Measurements from ENCODE around the gene CXXC4.

CXXC4 gene

DNA sequence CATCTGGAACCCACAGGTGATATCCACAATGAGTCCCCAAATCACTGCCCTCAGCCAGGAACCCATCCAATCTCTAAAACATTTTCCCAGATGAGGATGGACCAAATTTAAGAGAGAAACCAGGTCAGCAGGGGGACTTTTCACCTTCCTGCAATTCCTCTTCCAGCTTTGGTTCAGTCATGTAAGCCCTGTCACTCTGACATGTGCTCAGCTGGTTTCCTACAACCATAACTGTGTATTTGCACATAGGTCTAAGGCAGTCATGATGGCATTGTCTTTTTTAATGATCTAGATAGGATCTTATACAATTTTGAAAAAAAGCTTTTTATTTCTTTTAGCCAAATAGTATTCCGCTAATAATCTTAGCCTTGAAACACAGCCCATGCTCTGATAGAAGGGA is 6.5 kb downstream of the CXXC4 start:
- DNase-seq (ENCODE audit: low read depth): no peak

DNA sequence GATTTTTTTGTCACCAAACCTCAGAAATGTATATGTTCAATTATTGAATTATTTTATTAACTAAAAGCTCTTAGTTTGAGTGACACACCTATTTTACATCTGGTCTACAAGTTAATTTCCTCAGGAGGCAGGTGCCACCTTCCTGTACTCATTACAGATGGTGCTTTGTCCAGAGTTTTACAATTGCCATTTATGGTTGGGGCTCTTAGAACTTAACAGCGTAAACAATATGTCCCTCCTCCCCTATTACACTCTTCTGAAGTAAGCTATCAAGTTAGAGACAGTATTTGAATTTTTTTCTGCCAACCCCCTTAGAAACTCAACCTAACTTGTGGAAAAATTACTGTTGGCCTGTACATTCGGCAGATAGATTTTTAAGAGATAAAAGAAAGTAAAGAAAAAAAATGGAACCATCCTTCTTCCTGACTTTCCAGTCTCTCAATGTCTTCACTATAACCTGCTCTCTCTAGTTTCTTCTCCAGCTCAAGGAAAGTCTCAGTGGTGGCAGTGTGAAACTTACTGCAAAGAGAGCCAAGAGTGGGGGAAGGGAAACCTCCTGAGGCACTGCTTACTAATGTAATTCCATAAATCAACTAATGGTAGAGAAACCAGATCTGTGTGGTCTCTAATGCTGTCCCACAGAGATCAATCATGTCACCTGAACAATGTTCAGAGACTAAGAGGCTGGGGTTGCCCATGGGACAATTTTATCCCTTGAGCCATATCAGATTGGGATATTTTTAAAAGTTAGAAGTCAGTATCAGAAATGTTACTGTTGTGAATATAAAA is 7.8 kb downstream of the CXXC4 start:
- no peak for DNase-seq (ENCODE audit: low read depth)

DNA sequence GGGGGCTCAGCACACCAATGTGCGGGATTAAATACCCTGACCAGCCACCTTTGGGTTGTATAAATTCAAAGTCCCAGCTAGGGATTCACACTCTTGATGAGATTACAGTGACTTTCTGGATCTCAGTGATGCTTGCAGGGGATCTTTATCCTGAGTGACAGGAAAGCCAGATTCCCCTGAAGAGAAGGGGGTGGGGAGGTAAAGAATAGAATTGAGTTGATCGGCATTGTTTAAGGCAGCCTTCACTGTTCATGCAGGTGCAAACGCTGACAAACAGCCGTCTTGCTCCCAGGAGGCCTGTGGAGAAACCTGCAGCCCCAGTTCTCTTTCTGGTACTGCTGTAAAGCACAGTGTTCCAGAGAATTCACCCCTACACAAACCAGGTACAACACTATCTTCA is 19.0 kb downstream of the CXXC4 start:
- DNase-seq (ENCODE audit: low read depth): no peak

DNA sequence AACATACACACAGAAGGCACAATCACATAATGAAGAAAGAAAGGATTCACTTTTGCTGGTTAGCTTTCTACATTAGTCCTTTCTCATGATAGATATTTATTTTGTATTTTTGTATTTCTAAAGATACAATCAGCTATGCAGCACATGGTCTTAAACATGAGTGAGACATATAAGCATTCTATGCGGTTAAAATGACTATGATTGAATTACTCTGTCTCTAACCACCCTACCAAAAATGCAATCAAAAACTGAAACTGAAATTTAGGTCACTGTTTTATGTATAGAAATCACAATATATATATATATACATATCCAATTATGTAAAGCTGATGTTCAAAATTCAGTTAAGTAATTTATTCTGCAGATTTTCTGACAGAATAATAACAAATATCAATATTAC is 21.9 kb downstream of the CXXC4 start:
- no peak for DNase-seq (ENCODE audit: low read depth)

DNA sequence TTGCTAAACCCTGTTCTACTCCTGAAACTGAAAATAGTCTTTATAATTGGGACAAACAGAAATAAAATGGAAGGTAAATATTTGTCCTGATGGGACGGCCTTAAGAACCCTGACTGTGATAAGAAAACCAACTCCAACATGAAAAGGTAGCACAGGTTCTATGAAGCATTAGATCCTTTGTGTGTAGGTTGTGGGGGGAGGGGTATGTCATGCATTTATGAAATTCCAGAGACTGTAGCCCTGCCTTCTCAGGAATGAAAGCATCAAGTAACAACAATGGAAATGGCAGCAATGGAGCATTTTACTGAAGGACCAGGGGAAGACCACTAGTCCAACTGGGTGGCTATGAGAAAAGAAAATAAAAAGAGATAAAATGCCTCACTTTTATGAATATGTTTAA is 23.9 kb downstream of the CXXC4 start:
- DNase-seq (ENCODE audit: low read depth): no peak

DNA sequence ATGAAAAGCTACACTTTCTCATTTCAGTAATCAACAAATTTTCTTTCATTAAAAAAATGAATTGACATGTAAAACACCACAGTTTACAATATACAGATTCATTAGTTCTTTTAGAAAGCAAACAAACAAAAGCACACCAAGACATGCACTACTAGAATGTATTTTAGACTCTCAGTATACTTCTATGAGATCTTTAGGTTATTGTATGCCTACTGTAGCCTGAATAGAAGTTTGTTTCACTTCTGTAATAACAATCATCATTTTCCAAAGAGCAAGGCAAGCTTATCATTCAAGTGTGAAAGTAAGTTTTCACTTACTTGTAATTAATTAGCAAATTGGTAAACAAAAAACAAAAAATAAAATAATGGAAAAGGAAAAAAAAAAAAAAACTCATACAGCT is 24.9 kb downstream of the CXXC4 start:
- DNase-seq (ENCODE audit: low read depth): no peak

DNA sequence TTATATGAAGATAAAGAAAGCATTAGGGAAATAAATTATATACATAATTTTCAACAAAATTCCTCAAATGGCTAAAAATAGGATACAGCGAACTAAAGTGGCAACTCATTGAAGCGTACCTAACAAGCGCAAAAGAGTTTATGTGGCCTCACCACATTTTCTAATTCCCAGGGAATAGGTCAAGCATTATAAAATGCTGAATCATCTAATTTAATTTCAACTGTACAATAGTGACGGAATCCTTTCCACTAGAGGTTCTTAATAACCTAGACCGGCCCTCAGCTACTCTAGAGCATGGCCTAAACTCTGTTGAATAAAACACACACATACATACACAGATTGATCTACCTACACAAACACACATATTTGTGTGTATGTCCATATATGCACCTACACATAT is 29.1 kb downstream of the CXXC4 start:
- DNase-seq (ENCODE audit: low read depth): no peak

DNA sequence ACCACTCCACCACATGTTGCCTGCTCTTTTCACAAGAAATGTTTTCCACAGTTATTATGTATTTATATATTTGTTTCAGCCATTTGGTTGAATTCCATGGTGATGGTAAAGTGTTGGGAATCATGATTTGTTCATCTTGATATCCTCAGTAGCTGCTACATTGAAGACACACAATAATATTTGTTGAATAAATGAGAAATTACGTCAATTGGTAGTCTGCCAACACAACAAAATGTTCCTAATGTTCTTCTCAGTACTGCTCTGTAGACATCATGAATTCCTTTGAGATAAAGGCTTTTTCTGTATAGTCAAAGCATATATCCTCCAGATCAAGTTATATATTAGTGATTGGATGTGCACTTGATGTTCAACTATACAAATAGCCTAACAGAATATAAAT is 29.5 kb downstream of the CXXC4 start:
- DNase-seq (ENCODE audit: low read depth): no peak

DNA sequence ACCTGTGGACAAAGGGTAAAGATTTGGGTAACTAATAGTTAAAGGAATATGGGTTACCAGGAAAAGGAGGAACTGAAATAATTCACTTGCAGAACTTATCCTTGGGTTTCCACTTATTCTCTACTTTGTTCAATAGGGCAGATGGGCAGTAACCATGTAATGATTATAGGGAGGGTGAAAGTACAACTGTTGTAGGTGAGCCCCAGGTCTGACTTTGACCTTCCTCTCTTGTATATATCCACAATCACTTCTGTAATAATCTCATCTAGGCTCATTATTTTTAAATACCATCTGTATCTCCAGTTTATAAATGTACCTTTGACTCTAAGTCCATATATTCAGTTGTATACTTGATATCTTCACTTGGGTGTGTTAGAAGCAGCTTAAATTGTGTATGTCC is 32.1 kb downstream of the CXXC4 start:
- no peak for DNase-seq (ENCODE audit: low read depth)

DNA sequence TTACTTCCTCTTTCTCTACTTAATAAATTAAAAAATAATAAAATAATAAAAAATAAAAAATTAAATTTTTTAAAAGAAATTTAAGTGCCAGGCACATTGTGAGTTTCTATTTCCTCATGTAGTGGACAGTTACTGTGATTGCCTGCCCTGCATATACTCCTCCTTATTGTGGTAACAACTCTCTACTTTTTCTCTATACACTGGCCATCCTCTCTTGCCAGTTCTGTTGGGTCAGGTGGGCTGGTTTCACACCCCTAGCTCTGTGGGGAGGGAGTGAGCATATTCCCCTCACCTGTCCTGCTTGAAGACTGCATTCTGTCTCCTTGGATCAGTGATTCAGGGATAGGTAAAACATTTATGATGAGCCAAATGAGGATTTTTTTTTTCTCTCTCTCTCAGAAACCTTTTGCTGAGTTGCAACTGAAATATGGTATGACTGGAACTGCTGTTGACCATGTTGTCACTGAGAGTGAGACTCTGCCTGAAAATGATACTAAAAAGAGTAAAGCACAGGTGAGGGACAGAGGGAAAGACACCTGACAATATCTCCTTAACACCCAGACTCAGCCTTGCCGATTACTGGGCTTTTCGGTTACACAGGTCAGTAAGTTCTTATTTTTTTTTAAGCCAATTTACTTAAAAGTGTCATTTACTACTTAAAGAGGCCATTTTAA is 37.2 kb downstream of the CXXC4 start:
- no peak for DNase-seq (ENCODE audit: low read depth)

DNA sequence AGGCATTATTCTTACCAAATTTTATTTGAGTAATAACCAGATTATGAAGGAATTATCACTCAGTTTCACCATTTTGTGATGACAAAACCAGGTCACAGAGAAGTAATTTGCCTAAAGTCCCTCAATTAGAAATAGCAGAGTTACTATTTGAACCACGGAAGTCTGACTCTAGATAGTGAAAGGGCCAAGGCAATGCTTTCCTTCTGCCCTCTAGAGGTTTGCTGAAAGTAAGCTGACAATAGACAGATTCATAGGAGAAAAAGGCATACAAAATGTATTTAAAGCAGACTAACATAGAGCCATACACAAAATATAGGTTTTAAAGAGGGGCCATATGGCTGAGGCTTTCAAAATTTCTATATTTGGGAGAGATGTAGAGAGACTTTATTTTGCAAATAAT is 43.1 kb downstream of the CXXC4 start:
- no peak for DNase-seq (ENCODE audit: low read depth)

DNA sequence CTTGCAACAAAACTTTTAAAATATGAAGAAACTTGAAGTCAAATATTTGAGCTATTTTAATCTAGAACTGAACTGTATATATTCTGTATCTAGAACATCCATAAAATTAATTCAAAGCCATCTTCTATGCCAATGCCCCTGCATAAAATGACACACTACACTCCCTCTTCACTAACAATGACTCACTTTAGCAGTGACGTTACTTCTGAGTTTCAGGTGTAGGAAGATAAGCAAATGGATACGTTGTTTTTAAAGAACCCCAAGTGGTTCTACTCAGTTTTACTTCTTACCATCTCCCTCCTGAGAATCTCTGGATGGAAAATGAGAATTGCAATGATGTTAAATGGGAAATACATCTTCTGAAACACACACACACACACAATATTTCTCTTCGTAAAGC is 45.2 kb downstream of the CXXC4 start:
- DNase-seq (ENCODE audit: low read depth): no peak

DNA sequence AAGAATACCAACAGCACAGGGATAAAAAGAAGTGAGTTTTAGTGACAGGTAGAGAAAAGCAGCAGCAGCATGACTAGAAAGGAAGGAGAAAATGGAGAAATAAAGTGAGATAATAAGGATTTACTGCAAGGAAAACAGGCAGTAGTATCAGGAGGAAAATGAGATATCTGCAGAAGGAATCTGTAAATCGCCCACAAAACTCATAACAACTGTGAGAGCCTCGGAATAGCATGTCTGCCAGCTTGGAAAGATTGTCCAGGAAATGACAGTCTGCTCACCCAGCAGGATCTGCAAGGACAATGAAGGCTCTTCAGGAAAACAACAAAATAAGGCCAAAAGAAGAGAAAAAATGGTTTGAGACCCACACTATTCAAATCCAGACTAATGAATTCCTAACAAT is 47.4 kb downstream of the CXXC4 start:
- DNase-seq (ENCODE audit: low read depth): no peak

DNA sequence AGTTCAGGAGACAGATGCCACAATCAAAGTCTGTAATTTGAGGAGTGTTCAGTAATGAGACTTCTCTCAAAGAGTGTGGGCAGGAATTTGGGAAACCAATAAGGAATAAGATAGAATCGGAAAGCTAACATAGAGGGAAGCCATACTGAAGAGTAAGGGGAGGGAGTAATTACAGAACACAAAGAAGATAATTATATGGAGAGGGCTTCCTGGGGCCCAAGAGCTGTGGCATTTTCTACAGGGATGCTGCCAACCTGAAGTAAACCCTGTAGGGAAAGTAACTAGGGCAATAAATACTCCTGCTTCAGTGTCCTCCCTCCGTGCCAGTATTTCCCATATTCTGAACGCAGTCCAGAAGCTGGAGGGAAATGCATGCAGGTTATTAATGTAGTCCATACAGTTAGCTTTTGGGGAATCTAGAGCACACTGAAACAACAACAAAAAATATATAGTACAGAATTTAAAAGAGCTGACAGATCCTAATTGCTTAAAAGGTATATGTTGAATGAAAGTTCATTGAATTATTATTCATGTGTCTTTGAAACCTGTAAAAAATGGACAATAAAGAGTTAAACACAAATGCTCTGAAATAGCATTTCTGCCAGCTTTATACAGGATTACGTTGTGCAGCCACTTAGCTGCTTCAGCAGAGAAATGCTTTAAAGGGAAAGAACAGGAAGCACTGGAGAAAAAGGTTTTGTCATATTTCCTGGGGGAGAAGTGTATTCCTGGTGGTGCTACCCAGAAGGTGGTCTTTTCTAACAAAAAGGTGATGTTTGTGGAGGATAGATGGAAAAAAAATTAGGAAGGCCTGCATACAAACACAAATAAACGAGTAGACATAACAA is 48.0 kb downstream of the CXXC4 start:
- no peak for DNase-seq (ENCODE audit: low read depth)

DNA sequence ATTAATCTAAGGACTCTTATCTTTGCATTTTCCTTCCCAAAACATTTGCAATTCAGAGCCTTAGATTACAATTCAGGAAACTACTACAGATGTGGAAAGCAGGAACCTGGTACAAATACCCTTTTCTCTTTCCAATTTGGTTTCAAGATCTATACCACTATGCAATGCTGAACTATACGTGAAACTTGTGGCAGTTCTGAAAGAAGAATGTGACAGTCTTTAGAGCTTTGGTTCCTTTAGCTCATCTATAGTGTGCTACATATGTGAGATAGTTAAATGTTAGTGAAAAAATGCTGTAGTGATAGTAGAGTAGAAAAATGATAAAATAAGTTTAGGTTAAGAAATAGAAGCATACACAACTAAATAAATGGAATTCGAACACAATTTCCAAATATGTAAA is 50.0 kb downstream of the CXXC4 start:
- DNase-seq (ENCODE audit: low read depth): no peak

DNA sequence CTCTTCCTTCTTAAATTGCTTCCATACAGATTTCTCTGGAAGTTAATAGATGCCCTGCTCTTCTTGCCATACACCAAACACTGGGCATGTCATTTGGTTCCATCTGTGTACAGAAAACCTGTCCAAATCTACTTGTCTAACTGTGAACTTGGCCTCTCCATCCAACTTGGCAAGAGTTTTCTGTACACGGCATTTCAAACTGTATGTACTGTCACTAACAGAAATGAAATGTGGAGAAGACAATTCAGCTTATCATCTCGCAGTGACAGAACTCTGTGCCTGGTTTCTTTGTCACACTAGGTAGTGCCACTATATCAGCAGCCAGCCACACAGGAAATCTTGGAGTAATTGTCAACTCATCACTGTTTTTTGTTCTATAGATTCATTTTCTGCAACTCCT is 58.2 kb downstream of the CXXC4 start:
- DNase-seq (ENCODE audit: low read depth): no peak

DNA sequence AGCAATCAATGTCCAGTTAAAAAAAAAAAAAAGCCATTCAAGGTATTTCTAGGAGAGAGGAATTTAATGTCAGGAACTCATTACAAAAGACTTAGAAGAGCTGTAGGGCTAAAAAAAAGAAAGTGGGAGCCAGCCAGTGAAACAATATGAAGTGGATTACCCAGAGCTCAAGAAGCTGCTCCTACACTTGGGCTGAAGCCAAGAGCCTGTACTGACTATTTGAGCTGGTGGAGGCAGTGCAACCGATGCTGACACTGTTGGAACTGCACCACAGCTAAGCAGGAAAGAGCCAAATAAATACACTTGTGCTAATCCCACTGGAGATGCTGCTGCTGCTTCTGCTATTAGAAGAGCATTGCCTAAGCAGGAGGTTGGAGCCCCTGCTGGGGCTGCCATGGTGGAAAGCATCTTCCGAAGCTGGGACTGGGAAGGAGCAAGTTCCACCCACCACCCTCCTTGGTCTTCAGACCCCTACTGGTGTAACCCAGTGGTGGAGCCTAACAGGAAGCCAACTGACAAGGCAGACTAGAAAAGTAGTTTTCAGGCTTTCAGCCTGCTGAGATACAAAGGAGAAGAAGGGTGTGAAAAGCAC is 65.4 kb downstream of the CXXC4 start:
- no peak for DNase-seq (ENCODE audit: low read depth)

DNA sequence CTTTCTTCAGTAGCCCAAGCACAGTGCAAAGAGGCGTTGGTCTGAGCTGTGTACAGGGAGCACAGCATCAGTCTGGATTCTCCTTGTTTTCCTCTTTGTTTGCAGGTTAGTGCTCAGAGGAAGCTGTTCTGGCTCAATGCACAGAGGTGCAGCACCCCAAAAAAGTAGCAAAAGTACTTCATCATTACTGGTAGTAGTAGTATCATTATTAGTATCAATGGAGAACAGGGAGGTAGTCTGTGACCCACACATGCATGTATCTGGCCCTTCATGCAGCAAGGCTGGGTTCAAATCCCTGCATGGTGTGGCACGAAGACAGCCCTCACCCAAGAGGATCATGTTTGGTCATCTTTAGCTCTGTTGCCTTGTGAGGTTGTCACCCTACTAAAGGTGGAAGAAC is 68.7 kb downstream of the CXXC4 start:
- DNase-seq (ENCODE audit: low read depth): no peak

DNA sequence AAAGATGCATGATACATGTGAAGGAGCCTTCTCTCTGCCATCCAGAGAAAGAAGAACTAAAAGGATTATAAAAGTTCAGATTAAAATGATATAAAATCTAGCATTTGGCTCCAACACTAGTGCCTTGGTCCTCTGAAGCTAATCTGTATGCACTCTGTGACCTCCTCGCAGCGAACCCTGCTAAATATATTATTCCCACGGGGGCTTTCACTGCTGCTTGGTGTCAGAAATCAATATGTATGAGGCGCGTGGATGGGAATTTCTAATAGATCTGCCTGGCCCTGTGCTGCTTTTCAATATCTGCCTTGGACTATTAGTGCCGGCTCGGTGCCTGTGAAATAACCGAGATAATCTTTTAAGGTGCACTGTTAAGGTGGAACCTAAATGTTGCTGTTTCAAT is 69.7 kb downstream of the CXXC4 start:
- DNase-seq (ENCODE audit: low read depth): no peak

DNA sequence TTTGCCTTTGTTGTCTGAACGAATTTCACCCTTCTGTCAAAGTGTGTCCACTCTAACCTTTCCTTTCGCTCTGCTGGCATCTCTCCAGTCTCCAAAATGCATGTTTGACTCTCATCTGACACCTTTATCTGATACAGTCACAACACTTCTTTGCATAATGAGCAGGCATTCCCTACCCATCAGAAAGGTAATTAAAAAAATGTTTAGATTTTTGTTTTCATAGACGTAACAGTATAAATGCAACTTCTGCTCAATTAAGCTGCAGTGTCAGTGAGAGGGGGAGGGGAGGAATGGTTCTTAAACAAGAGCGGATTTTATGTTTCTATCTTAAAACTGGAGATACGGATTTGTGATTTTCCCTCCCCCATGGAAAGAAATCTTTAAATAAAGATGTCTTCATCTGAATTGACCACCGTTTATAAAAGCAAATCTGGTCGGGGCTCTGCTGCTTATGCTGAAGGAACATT is 70.2 kb downstream of the CXXC4 start:
- no peak for DNase-seq (ENCODE audit: low read depth)

DNA sequence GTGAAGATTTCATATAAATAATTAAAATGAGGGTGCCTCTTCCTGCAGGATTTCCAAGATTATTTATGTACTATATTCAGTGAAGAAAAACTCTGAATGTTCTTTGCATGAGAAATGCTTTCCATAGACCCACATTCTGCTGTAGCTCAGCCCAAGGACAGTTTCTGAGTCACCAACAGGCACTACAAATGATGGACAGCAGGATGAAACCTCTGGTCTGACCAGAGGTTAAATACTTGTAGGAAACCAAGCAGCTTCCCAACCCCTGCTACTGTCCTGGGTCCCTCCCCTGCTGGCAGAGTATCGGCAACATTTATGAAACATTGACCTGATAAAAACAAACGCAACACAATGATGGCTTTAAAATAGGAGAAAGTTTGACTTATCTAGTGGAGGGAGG is 73.1 kb downstream of the CXXC4 start:
- DNase-seq (ENCODE audit: low read depth): no peak

DNA sequence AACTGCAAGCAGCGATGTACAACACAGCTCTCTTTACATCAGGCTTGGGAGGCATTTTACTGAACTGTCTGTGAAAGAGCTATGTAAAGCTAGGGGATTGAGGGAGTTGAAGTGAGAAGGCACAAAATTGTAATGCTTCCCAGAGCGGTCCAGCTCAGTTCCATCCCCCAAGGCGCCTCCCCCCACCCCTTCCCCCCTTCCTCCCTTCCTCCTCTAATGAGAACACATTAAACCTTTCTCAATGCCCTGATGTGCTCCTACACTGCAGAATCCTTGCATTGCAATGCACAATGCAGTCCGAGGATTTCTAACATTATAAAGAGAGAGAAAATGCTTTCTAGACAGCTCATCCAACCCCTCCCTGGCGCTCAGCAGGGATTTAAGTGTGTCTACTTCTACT is 73.9 kb downstream of the CXXC4 start:
- DNase-seq (ENCODE audit: low read depth): no peak
